ENCODE measurements around the gene JSRP1.
"Not testable (repeated sequence)": the region's sequence is repeated elsewhere in the genome, so short reads cannot be mapped to it uniquely, and the experiment has no call there.

Gene JSRP1

GRCh38 chr19:2282062-2282861 is 26.0 kb upstream of the JSRP1 start, which contains the start of gene PEAK3:
TSS of gene PEAK3 (minus strand) at chr19:2282175. CDS start at chr19:2280931, 1,244 bp downstream.
- DNase-seq: peak in 20 of 56 donors; percentile 9 to 58 (median 33)

DNA sequence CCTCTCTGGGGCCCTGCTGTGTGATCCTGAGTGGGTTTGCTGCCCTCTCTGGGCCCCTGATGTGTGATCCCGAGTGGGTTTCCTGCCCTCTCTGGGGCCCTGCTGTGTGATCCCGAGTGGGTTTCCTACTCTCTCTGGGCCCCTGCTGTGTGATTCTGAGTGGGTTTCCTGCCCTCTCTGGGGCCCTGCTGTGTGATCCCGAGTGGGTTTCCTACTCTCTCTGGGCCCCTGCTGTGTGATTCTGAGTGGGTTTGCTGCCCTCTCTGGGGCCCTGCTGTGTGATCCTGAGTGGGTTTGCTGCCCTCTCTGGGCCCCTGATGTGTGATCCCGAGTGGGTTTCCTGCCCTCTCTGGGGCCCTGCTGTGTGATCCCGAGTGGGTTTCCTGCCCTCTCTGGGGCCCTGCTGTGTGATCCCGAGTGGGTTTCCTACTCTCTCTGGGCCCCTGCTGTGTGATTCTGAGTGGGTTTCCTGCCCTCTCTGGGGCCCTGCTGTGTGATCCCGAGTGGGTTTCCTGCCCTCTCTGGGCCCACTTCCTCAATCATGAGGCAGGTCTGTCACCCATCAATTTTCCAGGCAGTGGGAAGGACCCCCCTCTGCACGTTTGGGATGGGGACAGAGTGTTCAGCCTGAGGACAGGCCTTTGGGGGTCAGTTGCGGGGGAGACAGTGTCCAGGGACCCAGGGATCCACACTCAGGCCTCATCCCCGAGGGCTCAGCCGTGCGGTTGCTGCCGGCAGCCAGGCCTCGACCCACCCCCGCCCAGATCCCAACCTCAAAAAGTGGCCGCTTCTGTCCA is 25.2 kb upstream of the JSRP1 start:
- DNase-seq: not testable (repeated sequence)

DNA sequence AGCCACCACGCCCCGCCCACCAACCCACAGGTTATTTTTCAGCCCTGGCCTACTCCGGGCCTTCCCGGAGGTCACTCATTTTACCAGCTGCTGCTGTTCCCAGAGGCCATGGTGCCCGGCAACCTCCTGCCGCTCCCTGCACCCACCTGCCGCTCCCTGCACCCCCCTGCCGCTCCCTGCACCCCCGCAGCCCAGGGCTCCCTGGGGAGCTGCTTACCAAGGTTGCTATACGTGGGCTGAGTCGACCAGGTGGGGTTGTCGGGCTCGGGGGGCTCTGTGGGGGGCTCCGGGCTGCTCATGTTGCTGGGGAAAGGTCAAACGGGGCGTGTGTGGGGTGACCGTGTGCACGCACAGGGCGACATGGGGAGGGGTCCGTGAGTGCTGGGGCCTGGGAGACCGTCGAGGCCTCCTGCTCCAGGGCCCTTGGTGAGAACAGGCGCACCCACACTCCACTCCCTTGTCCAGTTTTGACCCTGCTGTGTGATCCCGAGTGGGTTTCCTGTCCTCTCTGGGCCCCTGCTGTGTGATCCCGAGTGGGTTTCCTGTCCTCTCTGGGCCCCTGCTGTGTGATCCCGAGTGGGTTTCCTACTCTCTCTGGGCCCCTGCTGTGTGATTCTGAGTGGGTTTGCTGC is 24.5 kb upstream of the JSRP1 start:
- no peak for DNase-seq

GRCh38 chr19:2278459-2279158 is 22.4 kb upstream of the JSRP1 start:
- DNase-seq: no peak

DNA sequence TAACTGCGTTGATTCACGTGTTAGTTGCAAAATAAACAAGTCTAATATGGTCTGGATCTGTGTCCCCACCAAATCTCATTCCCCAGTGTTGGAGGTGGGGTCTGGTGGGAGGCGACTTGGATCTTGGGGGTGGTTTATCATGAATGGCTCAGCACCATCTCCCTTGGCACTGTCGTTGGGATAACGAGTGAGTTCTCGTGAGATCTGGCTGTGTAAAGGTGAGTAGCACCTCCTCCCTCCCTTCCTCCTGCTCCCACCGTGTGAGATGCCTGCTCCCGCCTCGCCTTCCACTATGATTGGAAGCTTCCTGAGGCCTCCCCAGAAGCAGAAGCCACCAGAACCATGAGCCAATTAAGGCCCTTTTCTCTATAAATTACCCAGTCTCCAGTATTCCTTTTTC is 20.9 kb upstream of the JSRP1 start:
- DNase-seq: no peak

DNA sequence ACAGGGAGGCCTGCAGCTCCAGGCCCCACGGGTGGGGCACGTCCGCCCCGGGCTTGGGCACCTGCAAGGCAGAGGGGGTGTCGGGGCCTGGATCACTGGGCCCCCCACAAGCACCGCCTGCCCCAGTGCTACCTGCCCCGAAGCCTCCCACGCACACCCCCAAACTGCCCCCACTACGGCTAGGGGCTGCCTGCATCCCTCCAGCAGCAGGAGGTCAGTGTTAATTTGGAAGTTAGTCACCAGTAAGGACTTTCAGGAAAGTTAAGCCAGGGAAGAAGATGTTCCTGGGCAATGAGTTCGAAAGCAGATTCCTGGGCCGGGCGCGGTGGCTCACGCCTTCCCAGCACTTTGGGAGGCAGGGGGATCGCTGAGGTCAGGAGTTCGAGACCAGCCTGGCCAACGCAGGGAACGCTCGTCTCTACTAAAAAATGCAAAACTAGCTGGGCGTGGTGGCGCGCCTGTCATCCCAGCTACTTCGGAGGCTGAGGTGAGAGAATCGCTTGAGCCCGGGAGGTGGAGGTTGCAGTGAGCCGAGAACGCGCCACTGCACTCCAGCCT is 20.3 kb upstream of the JSRP1 start:
- DNase-seq: no peak

GRCh38 chr19:2275588-2276428 is 19.6 kb upstream of the JSRP1 start:
- DNase-seq: peak in 2 of 56 donors; percentile 25 to 52

GRCh38 chr19:2274931-2275535 is 18.8 kb upstream of the JSRP1 start:
- DNase-seq: peak in 48 of 56 donors; percentile 13 to 84 (median 54)

- no peak for DNase-seq
Observed at GRCh38 chr19:2274185-2274711, 18.0 kb upstream of the JSRP1 start.

- peak in 38 of 56 donors; percentile 5 to 73 (median 36) for DNase-seq
Observed at GRCh38 chr19:2273356-2274184, 17.4 kb upstream of the JSRP1 start.

GRCh38 chr19:2271234-2272103 is 15.3 kb upstream of the JSRP1 start:
- peak in 1 of 56 donors; percentile 26 for DNase-seq

DNA sequence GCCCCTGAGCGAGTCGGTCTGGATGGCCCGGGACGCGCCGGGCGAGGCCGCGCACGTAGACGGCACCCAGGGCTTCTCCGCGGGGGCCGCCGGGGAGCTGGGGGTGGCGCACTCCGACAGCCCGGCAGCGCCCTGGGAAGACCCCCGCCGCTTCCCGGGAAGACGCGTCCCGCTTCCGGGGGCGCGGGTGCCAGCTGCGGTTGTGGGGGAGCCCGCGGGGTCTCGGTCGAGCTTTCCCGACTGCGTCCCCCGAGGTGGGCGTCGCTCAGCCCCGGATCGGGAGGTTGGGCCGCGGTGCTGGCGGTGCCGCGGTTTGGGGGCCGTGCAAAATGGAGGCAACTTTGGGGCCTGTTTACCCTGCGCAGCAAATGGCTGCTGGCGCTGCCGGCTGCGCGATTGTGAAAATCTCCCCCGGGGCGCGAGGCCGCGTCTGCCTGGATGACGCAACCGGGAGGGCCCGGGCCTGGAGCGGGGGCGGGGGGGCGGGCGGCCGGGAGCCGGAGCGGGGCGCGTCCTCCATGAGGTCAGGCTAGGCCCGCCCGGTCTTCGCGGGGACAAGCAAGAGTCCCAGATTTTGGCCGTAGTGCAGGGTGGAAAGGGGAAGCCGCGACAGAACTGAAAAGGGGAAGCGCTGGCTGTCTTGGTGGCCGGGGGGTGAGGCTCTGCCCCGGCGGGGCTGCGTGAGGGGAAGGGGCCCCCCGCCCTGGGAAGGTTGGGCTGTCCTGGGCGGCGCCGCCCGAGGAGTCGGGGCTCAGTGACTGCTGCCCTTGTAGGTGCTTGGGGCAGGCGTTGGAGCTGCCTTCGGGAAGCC is 14.4 kb upstream of the JSRP1 start:
- peak in 50 of 56 donors; percentile 14 to 81 (median 58) for DNase-seq

DNA sequence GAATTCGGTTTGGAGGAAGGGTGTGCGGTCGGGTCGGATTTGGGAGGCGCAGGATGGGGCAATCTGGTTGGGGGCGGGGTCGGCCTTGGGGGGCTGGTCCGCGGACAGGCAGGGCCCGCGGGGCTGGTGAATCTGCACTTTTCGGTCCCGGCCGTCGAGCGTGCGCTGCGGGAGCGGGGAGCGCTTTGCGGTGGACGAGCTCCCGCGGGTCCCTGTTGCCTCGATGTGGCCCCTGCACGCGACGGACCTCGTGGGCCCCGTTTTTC is 13.9 kb upstream of the JSRP1 start:
- peak in 4 of 56 donors; percentile 14 to 39 (median 30) for DNase-seq

DNA sequence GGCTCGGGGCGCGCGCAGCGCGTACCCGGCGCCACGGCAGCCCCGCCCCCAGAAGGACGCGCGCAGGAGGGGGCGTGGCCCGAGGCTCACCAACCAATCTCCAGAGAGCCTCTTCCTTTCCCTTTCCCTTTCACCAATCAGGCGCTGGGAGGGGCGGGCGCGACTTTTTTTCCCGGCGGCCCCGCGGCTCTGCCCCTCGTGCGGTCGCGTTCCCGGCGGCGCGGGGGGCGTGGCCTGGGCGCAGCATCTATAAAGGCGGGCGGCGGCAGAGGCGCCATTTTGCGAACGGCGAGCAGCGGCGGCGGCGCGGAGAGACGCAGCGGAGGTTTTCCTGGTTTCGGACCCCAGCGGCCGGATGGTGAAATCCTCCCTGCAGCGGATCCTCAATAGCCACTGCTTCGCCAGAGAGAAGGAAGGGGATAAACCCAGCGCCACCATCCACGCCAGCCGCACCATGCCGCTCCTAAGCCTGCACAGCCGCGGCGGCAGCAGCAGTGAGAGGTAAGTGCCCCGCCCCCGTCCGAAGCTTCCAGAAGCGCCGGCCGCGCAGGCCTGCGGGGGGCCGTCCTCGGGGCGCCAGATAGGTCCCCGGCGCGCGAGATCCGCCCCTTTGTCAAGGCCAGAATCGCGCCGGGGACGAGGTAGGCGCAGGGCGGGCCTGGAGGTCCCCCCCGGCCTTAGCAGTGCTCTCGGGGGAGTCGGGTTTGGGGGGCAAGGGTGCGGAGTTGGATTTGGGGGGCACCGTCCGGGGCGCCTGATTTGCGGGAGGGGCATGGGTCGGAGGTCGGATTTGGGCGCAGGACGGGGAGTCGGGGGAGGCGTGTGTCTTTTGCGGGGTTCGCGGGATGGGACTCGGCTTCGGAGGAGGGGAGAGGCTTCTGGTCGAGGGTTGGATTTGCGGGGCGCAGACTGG is 13.3 kb upstream of the JSRP1 start:
- DNase-seq: peak; percentile 73 to 98 (median 95)

- DNase-seq: no peak
Observed at GRCh38 chr19:2268861-2269243, 12.6 kb upstream of the JSRP1 start.

DNA sequence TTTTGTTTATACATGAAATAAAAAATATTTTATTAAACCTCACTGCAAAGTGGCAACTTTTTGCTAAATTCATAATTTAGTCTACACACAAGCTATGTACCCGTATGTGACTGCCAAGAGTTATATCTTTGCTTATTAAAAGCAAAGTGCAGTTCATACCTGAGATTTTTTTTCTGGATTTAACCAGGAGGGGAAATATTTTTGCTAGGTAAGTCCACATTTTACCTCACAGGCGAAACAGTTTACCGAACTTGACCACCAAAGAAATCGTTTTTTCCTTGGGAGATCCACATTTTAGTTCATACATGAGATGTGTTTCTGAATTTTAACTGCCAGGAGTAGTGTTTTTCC is 12.2 kb upstream of the JSRP1 start:
- DNase-seq: no peak
